ENCODE results near the gene ARID2. TPM values are rescaled to one million over a fixed set of nuclear protein-coding genes. Genes with fewer than 3 reads are reported as not detected.

The ARID2 gene
- total RNA-seq, 1 donor from 2014 or later, result 28.7 TPM

DNA sequence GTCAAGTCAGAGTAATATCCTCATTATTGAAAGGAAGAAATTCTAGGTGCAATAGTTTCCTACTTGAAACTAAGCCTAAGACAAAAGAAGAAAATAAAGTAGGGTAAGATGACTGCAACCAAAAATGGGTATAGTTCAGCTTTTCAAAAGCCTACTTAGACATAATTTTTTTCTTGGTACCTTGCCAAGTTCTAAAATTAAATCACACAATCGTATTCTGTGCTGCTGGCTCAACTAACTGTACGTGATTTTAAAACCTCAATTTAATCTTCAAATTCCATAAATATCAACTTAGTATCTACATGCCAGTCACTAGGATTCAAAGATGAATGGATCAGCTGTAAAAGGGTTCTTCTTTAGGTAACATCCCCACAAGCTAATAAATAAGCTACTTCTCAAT lies 204.0 kb downstream of the ARID2 start:
- peaks cover 50% of the 10 kb centered on the region for H3K36me3 Mint-ChIP-seq (ENCODE audit: low read depth)
- DNase-seq (ENCODE audit: low spot score), result no peak
- no peaks in the 10 kb centered on the region for H3K27me3 Mint-ChIP-seq (ENCODE audit: low read depth)

DNA sequence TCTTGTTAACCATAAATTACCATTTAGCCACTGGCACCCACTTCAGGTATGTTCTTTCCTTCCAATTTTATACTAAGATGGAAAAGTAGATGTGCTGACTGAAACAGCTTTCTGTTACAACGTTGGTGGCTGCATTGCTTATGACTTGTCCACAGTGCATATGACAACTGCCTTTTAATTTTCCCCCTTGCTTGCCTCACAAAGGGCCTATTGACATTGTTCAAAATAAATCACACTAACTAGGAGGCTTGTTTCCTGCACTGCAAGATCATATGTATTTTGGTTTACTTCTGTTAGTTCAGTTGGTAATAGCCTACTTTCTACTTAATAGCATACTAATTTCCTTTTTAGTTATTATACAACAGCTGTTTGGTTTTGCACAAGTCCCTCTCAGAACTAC lies 205.4 kb downstream of the ARID2 start:
- Mint-ChIP-seq H3K27me3 (ENCODE audit: low read depth) (no peaks in the 10 kb centered on the region), H3K27ac (no peak overlapping the region), H3K4me3 (ENCODE audit: low read depth) (no peak overlapping the region), H3K9me3 (no peaks in the 10 kb centered on the region), H3K36me3 (ENCODE audit: low read depth) (peaks cover 46% of the 10 kb centered on the region), H3K4me1 (ENCODE audit: low read depth) (peaks cover 5% of the 10 kb centered on the region)
- no peak for DNase-seq (ENCODE audit: low spot score)
- intact Hi-C loops (cut with micrococcal nuclease), result no loop called here

More for the DNA sequence above, 204.0 kb downstream of the ARID2 start:
- no peak overlapping the region for H3K4me3 Mint-ChIP-seq (ENCODE audit: low read depth)
- peaks cover 5% of the 10 kb centered on the region for H3K4me1 Mint-ChIP-seq (ENCODE audit: low read depth)
- H3K27ac Mint-ChIP-seq, result no peak overlapping the region
- intact Hi-C loops (cut with micrococcal nuclease), result no loop called here
- no peaks in the 10 kb centered on the region for H3K9me3 Mint-ChIP-seq

DNA sequence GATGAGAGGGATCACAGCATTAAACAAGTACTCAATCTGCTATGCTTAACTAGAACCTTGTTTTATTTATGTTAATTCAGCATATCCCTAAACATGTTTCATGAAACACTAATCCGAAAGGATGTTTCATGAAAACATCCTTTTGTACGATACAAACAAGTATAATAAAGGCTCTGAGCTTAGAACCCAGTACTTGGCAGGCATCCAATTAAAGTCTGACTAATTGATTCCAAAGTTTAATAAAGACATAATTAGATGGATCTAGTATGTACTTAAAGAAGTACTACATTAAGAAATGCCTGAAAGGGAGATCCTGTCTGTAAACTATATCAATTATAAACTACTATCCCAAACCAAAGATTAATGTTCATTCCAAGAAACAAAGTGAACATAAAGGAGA lies 209.1 kb downstream of the ARID2 start:
- H3K27ac Mint-ChIP-seq, result no peak overlapping the region
- peaks cover 5% of the 10 kb centered on the region for H3K4me1 Mint-ChIP-seq (ENCODE audit: low read depth)
- no peak for DNase-seq (ENCODE audit: low spot score)
- H3K36me3 Mint-ChIP-seq (ENCODE audit: low read depth), result peaks cover 62% of the 10 kb centered on the region
- intact Hi-C loops (cut with micrococcal nuclease), result no loop called here
- no peaks in the 10 kb centered on the region for H3K9me3 Mint-ChIP-seq
- H3K27me3 Mint-ChIP-seq (ENCODE audit: low read depth), result no peaks in the 10 kb centered on the region
- no peak overlapping the region for H3K4me3 Mint-ChIP-seq (ENCODE audit: low read depth)

DNA sequence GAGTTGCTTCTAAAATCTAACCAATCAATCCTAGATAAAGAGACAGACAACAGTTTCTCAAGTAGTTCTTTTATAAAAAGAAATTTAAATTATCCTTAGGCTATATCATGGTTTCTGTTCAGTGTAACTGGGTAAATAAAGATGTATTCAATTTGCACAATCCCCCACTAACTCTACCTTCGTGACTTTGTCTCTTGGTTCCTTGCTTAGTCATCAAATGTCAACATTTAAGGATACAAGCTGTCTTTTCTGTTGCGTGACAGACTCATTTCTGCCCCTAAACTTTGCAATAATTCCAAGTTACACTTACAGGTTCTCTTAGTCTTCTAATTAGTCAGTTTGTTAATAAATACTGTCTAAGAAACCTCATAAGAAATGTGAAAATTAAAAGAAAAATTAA lies 210.3 kb downstream of the ARID2 start:
- DNase-seq (ENCODE audit: low spot score), result no peak
- peaks cover 5% of the 10 kb centered on the region for H3K4me1 Mint-ChIP-seq (ENCODE audit: low read depth)

GRCh38 chr12:45944771-45945170 lies 215.3 kb downstream of the ARID2 start:
- no peak for DNase-seq (ENCODE audit: low spot score)
- intact Hi-C loops (cut with micrococcal nuclease), result no loop called here
- Mint-ChIP-seq H3K9me3 (no peaks in the 10 kb centered on the region), H3K27me3 (ENCODE audit: low read depth) (no peaks in the 10 kb centered on the region), H3K36me3 (ENCODE audit: low read depth) (peaks cover 84% of the 10 kb centered on the region), H3K4me3 (ENCODE audit: low read depth) (no peak overlapping the region), H3K27ac (no peak overlapping the region), H3K4me1 (ENCODE audit: low read depth) (no peaks in the 10 kb centered on the region)

More for the DNA sequence above, 210.3 kb downstream of the ARID2 start:
- H3K9me3 Mint-ChIP-seq, result no peaks in the 10 kb centered on the region
- H3K36me3 Mint-ChIP-seq (ENCODE audit: low read depth), result peaks cover 70% of the 10 kb centered on the region
- H3K27me3 Mint-ChIP-seq (ENCODE audit: low read depth), result no peaks in the 10 kb centered on the region
- H3K4me3 Mint-ChIP-seq (ENCODE audit: low read depth), result no peak overlapping the region
- intact Hi-C loops (cut with micrococcal nuclease), result no loop called here
- H3K27ac Mint-ChIP-seq, result no peak overlapping the region

GRCh38 chr12:45946435-45946834 lies 216.9 kb downstream of the ARID2 start:
- Mint-ChIP-seq H3K4me3 (ENCODE audit: low read depth) (no peak overlapping the region), H3K27ac (no peak overlapping the region), H3K27me3 (ENCODE audit: low read depth) (no peaks in the 10 kb centered on the region), H3K4me1 (ENCODE audit: low read depth) (no peaks in the 10 kb centered on the region), H3K36me3 (ENCODE audit: low read depth) (peaks cover 76% of the 10 kb centered on the region), H3K9me3 (no peaks in the 10 kb centered on the region)
- no peak for DNase-seq (ENCODE audit: low spot score)
- intact Hi-C loops (cut with micrococcal nuclease), result no loop called here

- no peaks in the 10 kb centered on the region for H3K4me1 Mint-ChIP-seq (ENCODE audit: low read depth)
- H3K36me3 Mint-ChIP-seq (ENCODE audit: low read depth), result peaks cover 57% of the 10 kb centered on the region
- H3K27me3 Mint-ChIP-seq (ENCODE audit: low read depth), result no peaks in the 10 kb centered on the region
- no peaks in the 10 kb centered on the region for H3K9me3 Mint-ChIP-seq
- H3K27ac Mint-ChIP-seq, result no peak overlapping the region
- intact Hi-C loops (cut with micrococcal nuclease), result no loop called here
- no peak for DNase-seq (ENCODE audit: low spot score)
- H3K4me3 Mint-ChIP-seq (ENCODE audit: low read depth), result no peak overlapping the region
Measured at GRCh38 chr12:45948546-45948945, 219.0 kb downstream of the ARID2 start.

Measured in activated T-helper 2 cell treated with anti-CD3 and anti-CD28 coated beads, Interferon-gamma antibody, Interleukin-2, Interleukin-4, amounts not matched to agents 10 μg/mL and 5 μg/mL and 100 μg/mL, durations not matched to agents 14 hours and 24 hours and 36 hours (primary cell).